OCI-M1 (cell line): ENCODE measurements around the gene MRFAP1L1.

Source experiments
- DNase-seq: peaks from one replicate; lab custom pipeline; 2025; lab: John Stamatoyannopoulos, UW

Gene MRFAP1L1

DNA sequence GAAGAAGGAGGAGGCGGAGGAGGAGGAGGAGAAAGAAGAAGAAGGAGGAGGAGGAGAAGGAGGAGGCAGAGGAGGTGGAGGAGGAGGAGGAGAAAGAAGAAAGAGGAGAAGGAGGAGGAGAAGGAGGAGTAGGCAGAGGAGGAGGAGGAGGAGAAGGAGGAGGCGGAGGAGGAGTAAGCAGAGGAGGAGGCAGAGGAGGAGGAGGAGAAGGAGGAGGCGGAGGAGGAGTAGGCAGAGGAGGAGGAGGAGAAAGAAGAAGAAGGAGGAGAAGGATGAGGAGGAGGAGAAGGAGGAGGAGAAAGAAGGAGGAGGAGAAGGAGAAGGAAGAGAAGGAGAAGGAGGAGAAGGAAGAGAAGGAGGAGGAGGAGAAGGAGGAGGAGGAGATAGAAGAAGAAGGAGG is 49.2 kb downstream of the MRFAP1L1 start:
- DNase-seq: no peak

GRCh38 chr4:6659897-6660296 is 49.8 kb downstream of the MRFAP1L1 start:
- DNase-seq: no peak

DNA sequence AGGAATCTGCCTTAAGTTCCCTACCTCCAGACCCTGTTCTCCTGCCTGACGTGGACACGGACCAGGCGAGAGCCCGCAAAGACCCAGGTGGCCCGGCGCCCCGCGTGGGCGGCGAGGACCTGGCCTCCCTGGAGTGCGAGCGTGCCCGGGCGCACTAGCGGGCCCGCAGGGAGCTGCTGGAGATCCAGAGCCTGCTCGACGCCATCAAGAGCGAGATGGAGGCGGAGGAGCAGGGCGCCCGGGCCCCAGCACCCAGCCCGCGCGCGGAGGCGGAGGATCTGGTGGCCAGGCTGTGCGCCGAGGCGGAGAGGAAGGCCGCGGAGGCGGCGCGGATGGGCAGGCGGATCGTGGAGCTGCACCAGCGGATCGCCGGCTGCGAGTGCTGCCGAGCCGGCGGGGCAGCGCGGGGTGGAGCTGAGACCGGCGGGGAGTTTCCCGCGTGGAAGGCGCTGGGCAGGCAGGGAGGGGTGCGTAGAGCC is 51.0 kb downstream of the MRFAP1L1 start:
- no peak for DNase-seq

DNA sequence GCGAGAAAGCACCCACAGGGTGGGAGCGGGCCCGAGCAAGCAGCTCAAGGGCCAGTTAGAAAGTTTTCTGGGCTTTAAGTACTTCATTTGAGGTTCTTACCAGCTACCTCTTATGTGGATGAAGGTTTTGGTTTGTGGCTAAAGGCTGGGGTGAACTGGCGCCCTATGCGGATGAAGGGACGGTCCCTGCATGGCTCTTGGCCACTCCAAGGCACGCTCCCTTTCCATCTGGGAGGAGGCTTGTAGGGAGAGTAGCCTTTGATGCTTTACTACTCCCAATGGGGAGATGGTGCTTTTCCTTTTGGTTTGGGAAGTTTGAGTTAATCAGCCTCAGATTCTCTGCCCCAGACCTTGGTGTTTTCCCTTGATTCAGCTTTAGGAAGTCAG is 51.5 kb downstream of the MRFAP1L1 start:
- DNase-seq: no peak
